Astrocyte (in vitro differentiated cells and primary cell): ENCODE measurements around the gene SCGB2A2. TPM values are rescaled to one million over a fixed set of nuclear protein-coding genes. Genes with fewer than 3 reads are reported as not detected.

Source experiments
- DNase-seq: peaks from one replicate; pipeline ENCODE4 v3.0.0-alpha.2; 2010; ENCODE audit warnings: low read depth
- FAIRE-seq: peaks from 2 replicates; lab custom pipeline; 2011; peaks lifted over from hg19 to GRCh38; lab: Jason Lieb, UNC
- H2AFZ ChIP-seq: 2 replicates; pipeline ENCODE4 v1.6.0; 2012; ENCODE audit warnings: low read depth, low read length, inconsistent platforms
- H3K27ac ChIP-seq: 2 replicates; pipeline ENCODE4 v1.5.1; 2011; ENCODE audit warnings: low read depth, low read length, inconsistent platforms
- H3K27me3 ChIP-seq: 2 replicates; pipeline ENCODE4 v1.6.0; 2011; ENCODE audit warnings: low read length, inconsistent platforms; ENCODE audit not compliant: insufficient read depth
- H3K36me3 ChIP-seq: 2 replicates; pipeline ENCODE4 v1.5.1; 2011; ENCODE audit warnings: low read length, inconsistent platforms; ENCODE audit not compliant: insufficient read depth
- H3K4me1 ChIP-seq: 2 replicates; pipeline ENCODE4 v1.5.1; 2011; ENCODE audit warnings: low read length, inconsistent platforms; ENCODE audit not compliant: insufficient read depth
- H3K4me2 ChIP-seq: 2 replicates; pipeline ENCODE4 v1.6.0; 2012; ENCODE audit warnings: low read length, inconsistent platforms
- H3K4me3 ChIP-seq: 2 replicates; pipeline ENCODE4 v1.5.1; 2011; ENCODE audit warnings: low read depth, mild to moderate bottlenecking, low read length, inconsistent platforms; ENCODE audit not compliant: insufficient read depth
- H3K79me2 ChIP-seq: 2 replicates; pipeline ENCODE4 v1.6.0; 2012; ENCODE audit warnings: mild to moderate bottlenecking, low read length, inconsistent platforms; ENCODE audit not compliant: insufficient read depth
- H3K9ac ChIP-seq: 2 replicates; pipeline ENCODE4 v1.6.0; 2012; ENCODE audit warnings: mild to moderate bottlenecking, low read length, inconsistent platforms
- H3K9me3 ChIP-seq: 2 replicates; pipeline ENCODE4 v1.5.1; 2012; ENCODE audit warnings: low read depth, mild to moderate bottlenecking, low read length, inconsistent platforms; ENCODE audit not compliant: insufficient read depth
- H4K20me1 ChIP-seq: 2 replicates; pipeline ENCODE4 v1.6.0; 2012; ENCODE audit warnings: low read length, inconsistent platforms; ENCODE audit not compliant: insufficient read depth
- H3K27ac Mint-ChIP-seq: one replicate; pipeline ENCODE4 v1.8.0; 2021; ENCODE audit warnings: mild to moderate bottlenecking, mixed read lengths; ENCODE audit not compliant: unreplicated experiment
- H3K27me3 Mint-ChIP-seq: one replicate; pipeline ENCODE4 v1.8.0; 2021; ENCODE audit warnings: low read depth, mixed read lengths; ENCODE audit not compliant: unreplicated experiment
- H3K36me3 Mint-ChIP-seq: one replicate; pipeline ENCODE4 v1.8.0; 2021; ENCODE audit warnings: low read depth, mixed read lengths; ENCODE audit not compliant: unreplicated experiment
- H3K4me1 Mint-ChIP-seq: one replicate; pipeline ENCODE4 v1.8.0; 2021; ENCODE audit warnings: low read depth, mixed read lengths; ENCODE audit not compliant: unreplicated experiment
- H3K4me3 Mint-ChIP-seq: one replicate; pipeline ENCODE4 v1.8.0; 2021; ENCODE audit warnings: mild to moderate bottlenecking, moderate library complexity, mixed read lengths; ENCODE audit not compliant: unreplicated experiment
- H3K9me3 Mint-ChIP-seq: one replicate; pipeline ENCODE4 v1.8.0; 2021; ENCODE audit warnings: mild to moderate bottlenecking, mixed read lengths; ENCODE audit not compliant: unreplicated experiment
- CTCF ChIP-seq: IDR thresholded peaks from 2 replicates; pipeline ENCODE4 v1.5.1; 2011; ENCODE audit warnings: low read depth, mild to moderate bottlenecking, inconsistent platforms, low read length, moderate library complexity; ENCODE audit not compliant: insufficient read depth
- EZH2 ChIP-seq: IDR thresholded peaks from 2 replicates; pipeline ENCODE4 v1.6.1; 2012; ENCODE audit warnings: mild to moderate bottlenecking, low read length, inconsistent platforms; ENCODE audit not compliant: insufficient read depth
- total RNA-seq: library from RNA; stranded (reverse); gene quantifications from 2 replicates; pipeline ENCODE4 v1.2.1, GENCODE V29; 2021

SCGB2A2 gene
- total RNA-seq, 1 donor from 2014 or later, result not detected

- Histone ChIP-seq H3K27ac (no peak overlapping the region), H3K4me2 (no peak overlapping the region), H3K4me1 (no peaks in the 10 kb centered on the region), H3K27me3 (peaks cover 2% of the 10 kb centered on the region), H4K20me1 (no peaks in the 10 kb centered on the region), H3K9ac (no peak overlapping the region), H3K79me2 (no peaks in the 10 kb centered on the region), H3K4me3 (no peak overlapping the region), H2AFZ (no peak overlapping the region), H3K9me3 (peaks cover 6% of the 10 kb centered on the region), H3K36me3 (no peaks in the 10 kb centered on the region)
- FAIRE-seq (no peak), DNase-seq (no peak)
- Mint-ChIP-seq H3K9me3 (peaks cover 15% of the 10 kb centered on the region), H3K27me3 (peaks cover 7% of the 10 kb centered on the region), H3K36me3 (no peaks in the 10 kb centered on the region), H3K4me3 (no peak overlapping the region), H3K27ac (no peak overlapping the region), H3K4me1 (peaks cover 3% of the 10 kb centered on the region)
- no peak for TF ChIP-seq CTCF
- TF ChIP-seq EZH2, result no peak
These were observed 13.7 kb upstream of the SCGB2A2 start for GRCh38 chr11:62256281-62256680.

GRCh38 chr11:62260261-62260953, 9.6 kb upstream of the SCGB2A2 start:
- FAIRE-seq (no peak), DNase-seq (no peak)
- no peaks in the 10 kb centered on the region for H3K27me3 Mint-ChIP-seq
- H3K27ac ChIP-seq, result no peak overlapping the region
- no peak overlapping the region for H2AFZ ChIP-seq
- no peak overlapping the region for H3K4me3 ChIP-seq
- no peak overlapping the region for H3K27ac Mint-ChIP-seq
- peaks cover 2% of the 10 kb centered on the region for H3K27me3 ChIP-seq
- peaks cover 3% of the 10 kb centered on the region for H3K4me1 Mint-ChIP-seq
- no peak overlapping the region for H3K4me3 Mint-ChIP-seq
- no peaks in the 10 kb centered on the region for H3K9me3 ChIP-seq
- H3K9me3 Mint-ChIP-seq, result no peaks in the 10 kb centered on the region
- no peaks in the 10 kb centered on the region for H3K4me1 ChIP-seq
- H3K36me3 ChIP-seq, result no peaks in the 10 kb centered on the region
- no peak overlapping the region for H3K9ac ChIP-seq
- H3K36me3 Mint-ChIP-seq, result no peaks in the 10 kb centered on the region
- no peak for TF ChIP-seq EZH2
- no peak for TF ChIP-seq CTCF
- H3K79me2 ChIP-seq, result no peaks in the 10 kb centered on the region
- H4K20me1 ChIP-seq, result no peaks in the 10 kb centered on the region
- no peak overlapping the region for H3K4me2 ChIP-seq

- DNase-seq (no peak), FAIRE-seq (no peak)
- Mint-ChIP-seq H3K4me3 (no peak overlapping the region), H3K27me3 (peaks cover 3% of the 10 kb centered on the region), H3K9me3 (peaks cover 3% of the 10 kb centered on the region), H3K4me1 (no peaks in the 10 kb centered on the region), H3K36me3 (no peaks in the 10 kb centered on the region), H3K27ac (no peak overlapping the region)
- no peak overlapping the region for H3K27ac ChIP-seq
- no peaks in the 10 kb centered on the region for H3K4me1 ChIP-seq
- TF ChIP-seq CTCF (no peak), EZH2 (no peak)
- H3K79me2 ChIP-seq, result no peaks in the 10 kb centered on the region
- H3K4me3 ChIP-seq, result no peak overlapping the region
- H4K20me1 ChIP-seq, result no peaks in the 10 kb centered on the region
- no peaks in the 10 kb centered on the region for H3K9me3 ChIP-seq
- peaks cover 2% of the 10 kb centered on the region for H3K27me3 ChIP-seq
- H3K9ac ChIP-seq, result no peak overlapping the region
- no peaks in the 10 kb centered on the region for H3K36me3 ChIP-seq
- H3K4me2 ChIP-seq, result no peak overlapping the region
- no peak overlapping the region for H2AFZ ChIP-seq
These were observed 6.0 kb upstream of the SCGB2A2 start for GRCh38 chr11:62264004-62264403.
